Measurements from ENCODE around the gene DCTN4. TPM values are rescaled to one million over a fixed set of nuclear protein-coding genes. Genes with fewer than 3 reads are reported as not detected.
"Not testable (repeated sequence)": the region's sequence is repeated elsewhere in the genome, so short reads cannot be mapped to it uniquely, and the experiment has no call there.

The DCTN4 gene
- total and polyA plus RNA-seq, 2 experiments from 2014 or later: 22.9 to 63.9 TPM

DNA sequence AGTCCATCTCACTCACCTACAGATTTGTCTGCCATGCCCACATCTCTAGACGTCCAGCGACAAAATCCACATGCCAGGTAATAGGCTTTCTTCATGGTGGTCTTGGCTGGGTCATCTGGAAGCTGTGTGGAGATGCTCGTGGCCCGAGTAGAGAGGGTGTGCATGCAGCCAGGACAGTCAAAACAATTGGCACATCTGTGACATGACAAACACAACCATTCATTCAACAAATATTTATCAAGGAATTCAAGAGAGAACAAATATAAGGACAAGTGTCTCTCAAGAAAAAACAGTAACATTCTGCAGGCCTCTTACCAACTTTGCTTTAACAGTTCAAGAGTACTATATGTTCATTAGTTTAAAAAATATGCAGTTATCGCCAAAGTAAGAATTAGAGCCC is 5.4 kb downstream of the DCTN4 start:
- H3K27ac ChIP-seq: no peak overlapping the region
- peaks cover 14% of the 10 kb centered on the region for H3K4me1 ChIP-seq (ENCODE audit: insufficient read depth)
- TF ChIP-seq CTCF (IDR thresholded peaks at IDR 0.05; ENCODE audit: poor library complexity): no peak
- no peak for TF ChIP-seq EZH2phosphoT487 (IDR thresholded peaks at IDR 0.05; ENCODE audit: low read depth, severe bottlenecking, unreplicated experiment)
- no peak for TF ChIP-seq EZH2 (IDR thresholded peaks at IDR 0.05; ENCODE audit: borderline replicate concordance)
- H3K4me2 ChIP-seq: no peak overlapping the region
- 95% methylated on average over 5 of the region's 5 CpGs for WGBS (ENCODE audit: low lambda C conversion rate, missing lambda C conversion rate)
- no peak for DNase-seq (ENCODE audit: low spot score)
- H3K9me2 ChIP-seq (replicated peaks; ENCODE audit: insufficient read depth): no peaks in the 10 kb centered on the region
- no peaks in the 10 kb centered on the region for H3K27me3 ChIP-seq
- H2AFZ ChIP-seq: no peak overlapping the region
- H3K79me2 ChIP-seq: peaks cover 92% of the 10 kb centered on the region
- H3K36me3 ChIP-seq (replicated peaks; ENCODE audit: insufficient read depth, low read depth): no peaks in the 10 kb centered on the region
- H3K4me3 ChIP-seq: no peak overlapping the region
- no peaks in the 10 kb centered on the region for H4K20me1 ChIP-seq (ENCODE audit: insufficient read depth, poor library complexity, severe bottlenecking)
- no peaks in the 10 kb centered on the region for H3K9me3 ChIP-seq (ENCODE audit: low read depth)

DNA sequence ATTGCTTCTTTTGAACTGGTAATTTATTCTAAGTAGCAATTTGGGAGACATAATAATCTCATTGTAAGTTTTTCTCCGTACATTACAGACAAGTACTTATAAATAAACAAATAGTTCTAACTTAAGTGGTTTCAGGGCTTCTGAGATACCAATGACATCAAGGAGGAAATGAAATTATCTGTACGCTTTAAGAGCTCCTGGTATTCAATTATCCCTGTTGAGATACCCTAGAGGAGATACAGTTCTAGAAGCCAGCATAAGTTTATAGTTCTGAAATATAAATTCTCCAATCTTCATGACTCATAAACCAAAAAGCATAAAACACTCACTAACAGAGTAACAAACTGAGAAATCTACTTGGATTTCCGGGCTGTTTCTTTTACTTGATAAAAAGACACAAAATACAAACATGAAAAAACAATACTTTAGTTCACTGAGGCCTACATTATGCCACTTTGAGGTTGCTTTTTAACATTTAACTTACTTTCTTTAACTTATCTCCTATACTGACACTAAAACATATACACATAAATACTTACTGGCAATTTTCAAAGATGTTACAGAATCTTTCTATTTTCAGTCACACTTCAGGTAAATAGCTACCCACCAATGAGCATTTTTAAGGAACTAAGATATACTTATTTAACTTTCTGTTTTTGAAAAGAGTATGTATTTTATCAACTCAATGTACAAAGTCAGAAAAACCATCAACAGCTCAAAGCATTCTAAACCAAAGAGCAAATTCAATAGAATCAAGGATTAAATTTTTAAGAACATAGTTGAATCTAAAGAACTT is 7.5 kb downstream of the DCTN4 start:
- Histone ChIP-seq H3K4me2 (no peak overlapping the region), H2AFZ (no peak overlapping the region), H3K36me3 (replicated peaks; ENCODE audit: insufficient read depth, low read depth) (no peaks in the 10 kb centered on the region), H4K20me1 (ENCODE audit: insufficient read depth, poor library complexity, severe bottlenecking) (no peaks in the 10 kb centered on the region), H3K9me3 (ENCODE audit: low read depth) (no peaks in the 10 kb centered on the region), H3K27ac (peak overlapping the region; percentile 35), H3K4me1 (ENCODE audit: insufficient read depth) (peaks cover under 1% of the 10 kb centered on the region), H3K79me2 (peaks cover 74% of the 10 kb centered on the region), H3K4me3 (no peak overlapping the region), H3K27me3 (no peaks in the 10 kb centered on the region), H3K9me2 (replicated peaks; ENCODE audit: insufficient read depth) (no peaks in the 10 kb centered on the region)
- no peak for DNase-seq (ENCODE audit: low spot score)
- 47% methylated on average over 3 of the region's 3 CpGs for WGBS (ENCODE audit: low lambda C conversion rate, missing lambda C conversion rate)
- TF ChIP-seq CTCF (IDR thresholded peaks at IDR 0.05; ENCODE audit: poor library complexity): no peak
- no peak for TF ChIP-seq EZH2 (IDR thresholded peaks at IDR 0.05; ENCODE audit: borderline replicate concordance)
- TF ChIP-seq EZH2phosphoT487 (IDR thresholded peaks at IDR 0.05; ENCODE audit: low read depth, severe bottlenecking, unreplicated experiment): no peak

DNA sequence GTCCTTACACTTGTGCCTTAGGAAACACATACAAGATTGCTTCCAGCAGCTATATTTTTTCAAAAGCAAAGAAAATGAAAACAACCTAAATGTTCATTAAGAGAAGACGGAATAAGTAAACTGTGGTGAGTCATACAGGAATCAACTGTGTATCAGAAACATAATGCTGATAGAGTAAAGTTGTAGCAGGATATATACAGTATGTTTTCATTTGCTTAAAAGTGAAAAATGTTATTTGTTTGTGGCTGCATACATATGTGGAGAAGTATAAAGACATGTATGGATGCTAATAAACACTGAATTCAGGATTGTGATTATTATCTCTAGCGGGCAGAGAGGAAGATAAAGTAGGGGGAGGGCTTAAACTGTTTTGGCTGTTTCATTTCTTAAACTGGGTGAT is 8.3 kb downstream of the DCTN4 start:
- H3K4me1 ChIP-seq (ENCODE audit: insufficient read depth): no peaks in the 10 kb centered on the region
- H3K4me3 ChIP-seq: no peak overlapping the region
- no peaks in the 10 kb centered on the region for H3K9me3 ChIP-seq (ENCODE audit: low read depth)
- 65% methylated on average over 2 of the region's 2 CpGs for WGBS (ENCODE audit: low lambda C conversion rate, missing lambda C conversion rate)
- TF ChIP-seq CTCF (IDR thresholded peaks at IDR 0.05; ENCODE audit: poor library complexity): no peak
- no peak for TF ChIP-seq EZH2phosphoT487 (IDR thresholded peaks at IDR 0.05; ENCODE audit: low read depth, severe bottlenecking, unreplicated experiment)
- TF ChIP-seq EZH2 (IDR thresholded peaks at IDR 0.05; ENCODE audit: borderline replicate concordance): no peak
- H3K9me2 ChIP-seq (replicated peaks; ENCODE audit: insufficient read depth): no peaks in the 10 kb centered on the region
- H3K79me2 ChIP-seq: peaks cover 66% of the 10 kb centered on the region
- H2AFZ ChIP-seq: no peak overlapping the region
- H3K27me3 ChIP-seq: no peaks in the 10 kb centered on the region
- no peaks in the 10 kb centered on the region for H4K20me1 ChIP-seq (ENCODE audit: insufficient read depth, poor library complexity, severe bottlenecking)
- H3K36me3 ChIP-seq (replicated peaks; ENCODE audit: insufficient read depth, low read depth): no peaks in the 10 kb centered on the region
- DNase-seq (ENCODE audit: low spot score): no peak
- H3K4me2 ChIP-seq: no peak overlapping the region
- H3K27ac ChIP-seq: no peak overlapping the region

GRCh38 chr5:150743142-150743488 is 15.7 kb downstream of the DCTN4 start:
- 97% methylated on average over 9 of the region's 9 CpGs for WGBS (ENCODE audit: low lambda C conversion rate, missing lambda C conversion rate)

GRCh38 chr5:150742455-150743141 is 16.2 kb downstream of the DCTN4 start:
- peaks cover 47% of the 10 kb centered on the region for H3K79me2 ChIP-seq
- not testable (repeated sequence) for H2AFZ ChIP-seq; H3K4me1 ChIP-seq (ENCODE audit: insufficient read depth); H3K27me3 ChIP-seq; H3K4me3 ChIP-seq; DNase-seq (ENCODE audit: low spot score); H4K20me1 ChIP-seq (ENCODE audit: insufficient read depth, poor library complexity, severe bottlenecking); H3K9me3 ChIP-seq (ENCODE audit: low read depth); H3K9me2 ChIP-seq (replicated peaks; ENCODE audit: insufficient read depth); H3K36me3 ChIP-seq (replicated peaks; ENCODE audit: insufficient read depth, low read depth)
- H3K27ac ChIP-seq: peak overlapping the region; percentile 1
- H3K4me2 ChIP-seq: peak overlapping the region; percentile 40
- whole genome bisulfite sequencing (ENCODE audit: low lambda C conversion rate, missing lambda C conversion rate): 90% methylated on average over 17 of the region's 18 CpGs

More at GRCh38 chr5:150743142-150743488, 15.7 kb downstream of the DCTN4 start:
- not testable (repeated sequence) for H3K36me3 ChIP-seq (replicated peaks; ENCODE audit: insufficient read depth, low read depth); H3K4me1 ChIP-seq (ENCODE audit: insufficient read depth); H3K9me3 ChIP-seq (ENCODE audit: low read depth); H3K27me3 ChIP-seq; H3K9me2 ChIP-seq (replicated peaks; ENCODE audit: insufficient read depth); DNase-seq (ENCODE audit: low spot score); H3K4me3 ChIP-seq; H2AFZ ChIP-seq; H3K27ac ChIP-seq; H3K4me2 ChIP-seq; H4K20me1 ChIP-seq (ENCODE audit: insufficient read depth, poor library complexity, severe bottlenecking)
- peaks cover 41% of the 10 kb centered on the region for H3K79me2 ChIP-seq

Measured in hepatocyte (in vitro differentiated cells).